SIG-M5 (cell line): ENCODE data around the gene RIPPLY1.
"Not testable (repeated sequence)": the region's sequence is repeated elsewhere in the genome, so short reads cannot be mapped to it uniquely, and the experiment has no call there.

ENCODE experiments used
- DNase-seq: peaks from one replicate; lab custom pipeline; 2025; lab: John Stamatoyannopoulos, UW

The RIPPLY1 gene

DNA sequence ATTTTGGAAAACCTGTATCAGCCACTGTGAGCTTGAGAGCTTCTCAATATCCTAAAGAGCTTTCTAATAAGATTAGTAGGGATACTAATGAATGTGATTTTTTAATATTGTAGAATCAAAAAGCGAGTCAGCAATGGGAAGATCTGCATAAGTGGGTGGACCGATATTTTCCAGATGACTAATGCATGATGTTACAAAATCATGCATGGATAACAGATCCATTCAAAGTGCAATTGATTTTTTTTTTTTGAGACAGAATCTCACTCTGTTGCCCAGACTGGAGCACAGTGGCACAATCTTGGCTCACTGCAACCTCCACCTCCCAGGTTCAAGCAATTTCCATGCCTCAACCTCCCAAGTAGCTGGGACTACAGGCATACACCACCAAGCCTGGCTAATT is 9.7 kb upstream of the RIPPLY1 start:
- DNase-seq = no peak

DNA sequence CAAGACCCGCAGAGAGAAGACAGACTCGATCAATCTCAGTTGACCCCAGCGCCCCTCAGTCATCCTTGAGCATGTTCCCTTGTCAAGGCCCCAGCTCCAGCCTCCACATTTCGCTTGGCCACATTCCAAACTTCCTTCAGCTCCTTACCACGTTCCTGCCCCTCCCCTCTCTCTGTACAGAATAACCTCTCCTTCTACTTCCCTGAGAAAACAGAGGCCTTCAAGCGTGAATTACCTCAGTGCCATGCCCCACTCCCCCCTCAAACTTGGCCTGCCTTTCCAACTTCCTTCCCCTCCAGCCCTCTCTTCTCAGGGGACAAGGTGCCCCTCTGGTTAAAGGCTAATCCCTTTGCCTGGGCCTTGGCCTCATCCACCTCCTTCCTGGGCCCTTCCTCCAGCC is 3.2 kb upstream of the RIPPLY1 start:
- DNase-seq = no peak

DNA sequence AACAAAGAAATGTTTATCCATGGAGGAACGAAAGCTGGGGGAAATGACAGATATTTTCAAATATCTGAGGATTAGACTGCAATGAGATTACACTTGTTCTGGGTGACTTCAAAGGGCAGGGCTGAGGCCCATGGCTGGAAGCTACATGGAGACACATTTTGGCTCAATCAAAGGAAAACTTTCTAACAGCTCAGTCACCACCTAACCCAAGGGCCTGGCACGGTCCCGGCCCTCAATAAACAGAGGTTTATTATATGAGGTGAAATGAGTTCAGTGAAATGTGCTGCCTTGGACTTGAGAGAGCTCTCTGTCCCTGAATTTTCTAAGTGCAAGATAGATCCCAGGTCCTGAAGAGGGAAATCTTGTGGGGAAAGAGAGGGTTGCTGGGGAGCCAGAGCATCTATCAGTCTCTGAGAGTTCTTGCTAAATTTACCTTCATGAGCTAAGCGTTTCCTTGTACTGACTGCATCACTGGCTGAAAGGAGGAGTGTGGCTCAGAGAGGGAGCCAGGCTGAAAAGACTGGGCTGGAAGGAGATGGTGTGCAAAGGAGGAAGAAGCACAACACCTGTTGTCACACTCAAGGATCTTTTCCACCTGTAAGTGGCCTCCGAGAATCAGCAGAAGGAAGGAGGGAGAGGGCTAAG is 2.0 kb upstream of the RIPPLY1 start:
- no peak for DNase-seq

DNA sequence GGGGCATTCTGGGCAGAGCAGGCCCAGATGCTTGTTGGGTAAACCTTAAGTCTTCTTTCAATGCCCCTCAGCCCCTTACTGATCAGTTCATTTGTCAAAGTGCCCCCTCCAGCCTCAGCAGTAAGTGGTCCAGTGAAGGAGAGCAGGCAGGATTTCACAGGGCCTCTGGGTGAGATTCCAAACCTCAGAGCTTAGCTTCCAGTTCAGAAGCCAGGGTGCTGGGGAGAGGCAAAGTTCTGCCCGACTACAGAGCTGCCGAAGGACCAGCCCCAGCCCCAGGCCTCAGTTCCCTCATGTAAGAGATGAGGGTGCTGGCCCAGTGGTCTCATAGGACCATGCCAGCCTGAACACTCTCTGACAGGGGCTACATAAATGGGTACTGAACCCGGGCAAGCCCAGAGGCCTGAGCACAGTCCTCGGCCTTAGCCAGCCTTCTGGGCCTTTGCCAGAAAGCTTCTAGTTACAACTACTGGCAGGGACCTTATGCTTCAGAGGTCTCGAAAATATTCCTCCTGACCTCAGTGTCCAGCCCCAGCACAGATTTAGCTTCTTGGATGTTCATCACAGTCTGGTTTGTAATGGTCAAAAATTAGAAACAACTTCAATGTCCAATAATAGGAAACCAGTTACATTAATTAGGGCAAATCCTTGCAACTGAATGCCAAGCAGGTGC is 851 bp upstream of the RIPPLY1 start:
- DNase-seq = no peak

DNA sequence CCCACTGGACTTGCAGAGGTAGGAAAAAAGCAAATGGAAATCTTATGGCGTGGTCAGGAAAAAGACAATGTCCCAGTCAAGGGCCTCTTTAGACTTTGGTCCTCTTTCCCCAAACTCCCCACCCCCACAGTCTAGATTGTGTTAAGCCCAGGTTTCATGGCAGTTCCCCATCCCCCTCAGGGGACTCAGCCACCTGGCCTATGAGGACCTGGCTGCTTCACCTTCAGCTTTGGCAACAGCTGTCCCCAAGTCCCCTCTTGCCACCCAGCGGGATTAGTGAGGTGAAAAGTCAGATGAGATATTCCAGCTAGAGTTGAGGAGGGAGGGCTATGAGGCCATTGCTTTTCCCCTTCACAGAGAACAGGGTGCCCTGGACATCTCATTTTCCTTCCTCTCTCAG is 457 bp downstream of the RIPPLY1 start:
- DNase-seq = no peak

DNA sequence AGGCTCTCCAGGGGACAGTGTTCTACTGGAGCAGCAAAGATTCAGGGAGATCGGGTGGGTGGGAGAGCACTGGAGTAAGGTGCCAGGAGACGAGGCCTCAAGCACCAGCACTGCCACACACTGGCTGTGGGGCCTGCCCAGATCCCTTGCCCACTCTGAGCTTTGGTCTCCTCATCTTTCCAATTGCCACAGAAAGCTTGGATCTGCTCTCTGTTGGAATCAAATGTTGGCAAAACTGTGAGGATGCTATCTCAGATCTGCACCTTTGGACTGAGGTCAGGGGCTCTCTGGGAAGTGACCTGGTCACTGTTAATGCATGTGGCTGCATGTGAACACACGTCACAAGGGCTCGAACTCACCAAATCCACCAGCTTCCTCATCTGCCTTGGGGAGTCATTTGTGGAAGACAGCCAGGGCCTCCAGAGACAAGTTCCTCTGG is 1.3 kb downstream of the RIPPLY1 start:
- no peak for DNase-seq

DNA sequence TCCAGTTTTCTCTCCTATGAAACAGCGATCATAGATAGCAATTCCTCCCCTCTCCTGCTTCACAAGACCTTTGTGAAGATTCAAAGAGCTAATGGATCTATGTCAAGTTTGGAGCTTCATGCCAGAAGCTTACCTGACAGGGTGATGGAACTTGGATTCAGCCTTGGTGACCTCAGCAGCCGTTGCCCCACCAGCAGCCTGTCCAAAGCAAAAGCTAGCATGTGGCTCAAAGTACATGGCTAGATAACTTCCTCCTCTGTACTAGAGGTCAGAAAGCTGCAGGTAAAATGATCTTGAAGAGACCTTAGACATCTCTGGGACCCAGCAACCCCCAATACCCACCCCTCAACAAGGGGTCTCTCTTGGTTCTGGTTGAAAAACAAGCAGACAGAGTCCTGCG is 1.8 kb downstream of the RIPPLY1 start:
- DNase-seq = no peak

DNA sequence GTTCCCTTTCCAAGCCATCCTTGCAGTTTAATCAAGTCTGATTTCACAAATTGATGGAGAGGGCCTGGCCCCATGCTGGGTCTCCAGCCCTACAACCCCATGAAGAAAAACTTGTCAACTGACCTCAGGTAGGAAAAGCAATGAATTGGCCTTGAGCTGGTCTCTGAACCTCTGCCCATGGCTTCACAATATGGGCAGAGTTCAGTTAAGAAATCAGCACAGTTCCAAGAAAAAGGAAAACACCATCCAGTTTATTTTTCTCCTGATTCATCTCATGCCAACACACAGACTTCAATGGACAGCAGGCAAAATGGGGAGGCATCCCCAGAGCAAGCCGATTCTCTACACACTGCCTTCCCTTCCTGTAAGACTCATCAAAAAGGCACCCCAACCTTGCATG is 3.3 kb downstream of the RIPPLY1 start:
- no peak for DNase-seq

DNA sequence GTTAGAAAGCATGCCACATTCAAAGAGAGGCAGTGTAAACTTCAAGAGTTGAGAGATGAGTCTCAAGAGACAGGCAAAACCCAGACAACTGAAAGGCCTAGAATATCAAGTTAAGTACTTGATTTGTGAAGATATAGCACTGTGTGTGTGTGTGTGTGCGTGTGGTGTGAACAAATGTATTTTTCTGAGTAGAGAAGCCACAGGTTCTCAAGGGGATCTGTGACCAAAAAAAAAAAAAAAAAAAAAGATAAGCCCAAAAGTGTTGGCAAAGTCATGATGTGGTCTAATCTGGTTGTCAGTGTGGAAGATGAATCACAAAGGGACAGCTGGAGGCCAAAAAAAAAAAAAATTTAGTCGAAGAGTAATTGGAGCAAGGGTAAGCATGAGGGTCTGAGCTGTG is 3.9 kb downstream of the RIPPLY1 start:
- no peak for DNase-seq

DNA sequence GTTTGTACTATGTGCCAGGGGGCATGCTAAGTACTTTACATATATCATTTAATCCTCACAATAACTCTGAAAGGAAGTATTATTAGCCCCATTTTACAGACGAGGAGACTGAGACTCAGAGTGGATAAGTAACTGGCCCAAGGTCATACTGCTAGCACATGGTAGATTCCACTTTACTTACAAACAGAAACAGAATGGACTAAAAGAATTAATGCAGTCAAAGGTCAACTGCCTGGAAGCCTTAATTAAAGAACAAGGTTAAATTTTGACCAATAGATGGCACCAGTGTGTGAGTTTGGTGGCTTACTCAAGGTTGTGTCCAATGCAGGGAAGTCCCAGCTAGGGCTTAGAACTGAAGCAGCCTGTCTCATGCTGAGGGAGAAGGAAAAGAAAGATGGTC is 4.7 kb downstream of the RIPPLY1 start:
- DNase-seq = no peak

DNA sequence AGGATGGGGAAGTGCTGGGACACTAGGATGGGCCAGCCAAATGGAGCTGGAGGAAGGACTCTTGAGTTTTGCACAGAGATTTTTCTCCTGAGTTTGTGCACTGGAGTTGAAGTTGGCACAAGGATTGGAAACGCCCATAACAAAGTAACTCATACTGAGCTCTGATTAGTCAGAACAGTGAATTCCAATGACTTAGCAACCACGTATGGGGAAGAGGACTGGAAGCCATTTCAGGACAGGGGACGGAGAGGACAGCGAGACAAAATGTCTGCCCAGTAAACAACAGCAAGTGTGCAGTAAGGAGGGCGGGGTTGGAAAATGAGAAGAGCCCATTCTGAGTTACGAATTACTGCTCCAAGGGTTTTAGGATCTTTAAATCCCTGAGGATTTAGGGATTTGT is 5.9 kb downstream of the RIPPLY1 start:
- DNase-seq = no peak

DNA sequence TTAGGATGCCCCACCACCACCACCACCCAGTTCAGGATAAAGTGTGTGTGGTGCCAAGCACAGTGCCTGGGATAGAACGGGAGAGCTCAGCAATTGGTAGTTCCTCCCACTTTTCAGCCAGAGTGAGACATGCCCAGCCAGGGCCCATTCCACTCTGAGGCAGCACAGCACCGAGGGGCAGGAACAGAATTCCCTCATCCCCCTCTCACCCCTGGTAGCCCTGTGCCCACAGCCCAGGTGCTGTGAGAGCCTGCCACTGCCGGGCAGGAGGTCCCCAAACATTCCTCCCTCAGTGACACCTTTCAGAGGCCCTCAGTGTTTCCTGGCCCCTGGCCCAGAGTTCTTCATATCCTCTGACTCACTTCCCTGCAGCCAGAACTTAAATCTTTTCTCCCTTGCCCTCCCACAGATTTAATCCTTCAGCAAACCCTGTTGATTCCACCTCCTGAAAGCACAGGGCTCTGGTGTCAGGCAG is 8.1 kb downstream of the RIPPLY1 start:
- no peak for DNase-seq

DNA sequence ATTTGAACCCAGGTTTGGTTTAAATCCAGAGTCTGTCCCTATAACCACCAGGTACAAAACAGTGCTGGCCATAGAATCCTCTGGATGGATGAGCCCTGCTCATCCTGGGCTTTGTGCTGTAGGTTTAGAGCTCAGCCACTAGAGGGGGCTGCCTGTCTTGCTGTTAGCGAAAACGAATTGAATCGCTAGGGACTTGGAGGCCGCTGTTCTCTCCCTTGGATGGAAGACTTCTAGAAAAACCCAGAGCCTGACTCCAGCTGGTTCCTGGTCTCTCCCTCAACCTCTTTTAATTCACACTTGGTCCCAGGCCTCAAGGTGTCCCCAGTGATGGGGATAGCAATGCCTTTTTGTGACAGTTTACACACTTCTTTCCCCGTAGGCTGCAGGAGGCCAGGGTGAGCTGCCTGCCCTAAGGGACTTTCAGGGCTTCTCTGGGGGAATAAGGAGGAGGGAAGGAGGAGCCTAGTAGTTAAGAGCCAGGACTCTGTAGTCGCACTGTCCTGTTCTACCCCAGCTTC is 8.7 kb downstream of the RIPPLY1 start:
- DNase-seq = no peak

DNA sequence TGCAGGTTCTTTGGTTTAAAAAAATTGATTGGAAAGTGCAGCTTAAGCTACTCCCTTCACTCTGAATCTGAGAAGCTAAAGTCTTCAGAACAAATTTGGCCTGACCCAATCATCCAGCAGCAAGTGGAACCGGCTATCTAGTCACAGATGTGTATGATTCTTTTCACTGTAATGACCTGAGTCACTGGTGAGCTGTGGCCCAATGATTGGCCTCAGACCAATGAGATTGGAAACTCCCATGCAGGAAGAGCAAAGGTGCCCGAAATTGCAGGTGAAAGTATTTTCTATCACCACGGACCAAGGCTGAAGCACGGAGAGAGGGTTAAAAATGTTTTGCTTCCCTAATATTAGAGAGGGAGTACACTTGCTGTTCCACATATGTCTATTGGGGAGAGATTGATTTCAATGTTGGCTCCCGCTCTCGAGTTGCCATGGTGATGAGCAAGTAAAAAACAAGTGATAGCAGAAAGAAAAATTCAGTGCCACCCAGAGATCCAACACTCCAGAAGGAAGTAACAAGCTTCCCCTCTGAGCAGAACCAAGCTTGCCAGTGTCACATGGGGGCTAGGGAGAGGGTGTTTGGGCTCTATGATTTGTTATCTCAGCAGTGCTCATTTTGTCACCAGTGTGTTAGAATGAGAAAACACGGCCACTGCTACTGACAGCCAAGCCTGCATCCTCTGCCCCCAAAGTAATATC is 11.2 kb downstream of the RIPPLY1 start:
- DNase-seq = no peak

DNA sequence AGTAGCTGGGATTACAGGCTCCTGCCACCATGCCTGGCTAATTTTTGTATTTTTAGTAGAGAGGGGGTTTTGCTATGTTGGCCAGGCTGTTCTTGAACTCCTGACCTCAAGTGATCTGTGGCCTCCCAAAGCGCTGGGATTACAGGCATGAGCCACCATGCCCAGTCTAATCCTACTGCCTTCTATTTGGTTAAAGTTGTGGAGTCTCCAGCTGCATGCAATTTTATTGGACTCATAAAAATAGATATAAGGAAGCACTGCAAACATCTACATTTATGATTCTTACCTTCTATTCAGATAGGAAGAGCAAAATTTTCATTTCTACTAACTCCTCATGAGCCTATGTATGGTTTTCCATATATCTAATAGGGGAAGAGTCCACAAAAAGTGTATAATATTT is 13.7 kb downstream of the RIPPLY1 start:
- no peak for DNase-seq

DNA sequence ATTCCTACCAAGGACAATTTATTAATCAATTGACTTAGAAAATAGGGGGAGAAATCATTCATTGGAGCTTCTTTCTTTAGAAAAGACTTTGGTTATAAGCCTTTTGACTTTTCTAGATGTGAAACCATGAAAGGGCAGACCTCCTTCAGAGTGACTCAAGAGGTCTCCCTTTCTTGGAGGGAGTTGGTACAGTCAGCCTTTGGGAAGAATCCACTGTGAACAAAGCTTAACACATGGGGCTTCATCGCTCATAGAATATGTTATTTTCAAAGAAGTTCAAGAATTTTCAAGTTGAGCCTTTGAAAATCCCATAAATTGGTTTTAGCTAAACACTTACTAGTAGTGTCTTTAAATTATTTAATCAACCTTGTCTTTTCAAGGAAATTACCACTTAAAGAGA is 28.0 kb downstream of the RIPPLY1 start:
- no peak for DNase-seq

DNA sequence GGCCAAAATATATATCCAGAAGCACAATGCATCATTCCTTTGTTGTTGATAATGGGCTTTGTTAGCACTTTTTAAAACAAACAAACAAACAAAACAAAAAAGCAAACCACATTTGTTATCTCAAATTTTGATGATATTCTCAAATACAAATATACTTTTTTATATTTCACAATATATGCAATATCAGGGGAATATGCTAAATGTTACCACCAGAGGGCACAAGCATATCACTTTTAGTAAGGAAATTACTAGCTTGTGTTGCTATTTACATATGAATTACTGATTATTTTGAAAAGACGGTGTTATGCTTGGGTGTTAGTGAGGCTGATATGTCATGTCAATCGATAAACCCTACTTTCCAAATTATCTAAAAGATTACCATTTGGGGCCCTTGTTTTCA is 29.1 kb downstream of the RIPPLY1 start:
- no peak for DNase-seq

DNA sequence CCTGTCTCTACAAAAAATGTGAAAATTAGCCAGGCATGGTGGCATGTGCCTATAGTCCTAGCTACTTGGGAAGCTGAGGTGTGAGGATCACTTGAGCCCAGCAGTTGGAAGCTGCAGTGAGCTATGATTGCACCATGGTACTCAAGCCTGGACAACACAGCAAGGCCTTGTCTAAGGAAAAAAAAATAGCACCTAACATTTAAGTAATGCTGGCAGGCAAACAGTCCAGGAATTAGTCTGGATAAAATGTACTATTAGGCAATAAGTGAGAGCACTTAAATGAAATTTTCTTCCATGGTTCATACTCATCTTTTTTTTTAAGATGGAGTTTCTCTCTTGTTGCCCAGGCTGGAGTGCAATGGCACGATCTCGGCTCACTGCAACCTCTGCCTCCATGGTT is 30.3 kb downstream of the RIPPLY1 start:
- DNase-seq = not testable (repeated sequence)

DNA sequence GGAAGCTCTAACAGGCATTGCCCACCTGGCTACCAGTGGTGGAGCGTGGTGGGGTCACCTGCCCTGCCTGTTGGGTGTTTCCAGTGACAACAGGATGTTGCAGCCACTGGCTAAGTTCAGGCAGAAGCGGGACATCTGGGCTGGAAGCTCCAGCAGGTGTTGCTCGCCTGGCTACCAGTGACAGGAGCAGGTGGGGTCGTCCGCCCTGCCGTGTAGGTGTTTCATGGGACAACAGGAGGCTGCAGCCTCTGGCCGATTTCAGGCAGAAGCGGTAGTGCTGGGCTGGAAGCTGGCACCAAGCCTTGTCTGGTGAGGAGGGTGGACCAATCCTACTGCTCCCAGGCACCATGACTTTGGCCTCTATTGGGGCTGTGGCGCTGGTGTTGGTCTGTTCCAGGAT is 39.4 kb downstream of the RIPPLY1 start:
- DNase-seq = no peak

DNA sequence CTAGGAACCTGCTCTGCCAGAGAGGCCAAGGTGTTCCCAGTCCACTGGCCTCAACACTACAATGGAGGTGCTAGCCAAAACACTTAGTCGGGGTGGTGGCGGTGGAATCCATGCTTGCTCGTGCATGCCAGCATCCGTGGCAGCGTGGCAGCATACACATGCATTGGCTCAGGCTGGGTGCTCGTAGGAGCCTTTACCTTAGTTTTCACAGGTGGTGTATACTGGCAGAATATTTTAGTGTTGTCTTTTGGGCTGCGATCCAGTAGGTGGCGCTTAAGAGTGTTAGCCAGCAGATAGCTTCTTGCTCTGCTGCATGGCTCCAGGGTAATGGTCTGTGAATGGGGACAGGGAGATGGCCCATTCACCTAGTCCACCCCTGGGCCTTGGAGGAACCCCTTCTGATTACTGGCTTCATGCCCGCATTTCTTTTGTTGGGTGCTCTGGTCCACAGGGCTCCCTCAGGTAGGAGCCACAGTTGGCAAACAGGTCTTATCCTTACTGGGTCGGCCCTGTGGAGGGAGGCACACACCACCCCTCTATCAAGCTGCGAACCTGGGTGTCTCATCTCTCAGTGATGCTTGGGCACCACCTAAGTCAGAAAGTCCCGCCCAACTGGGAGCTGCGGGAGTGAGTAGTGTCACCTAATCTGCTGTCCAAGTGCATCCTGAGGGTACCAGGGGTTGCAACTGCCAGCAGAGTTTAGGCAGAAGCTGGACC is 40.0 kb downstream of the RIPPLY1 start:
- DNase-seq = no peak
